Body of pancreas (tissue), 4 donors: Measurements from ENCODE around the gene PTDSS2.

Experiments used
- POLR2A ChIP-seq, 3 donors: fragments of 450-650 bp; IDR thresholded peaks; one replicate each; pipeline ENCODE4 v1.6.1; 2016; ENCODE audit warnings: antibody characterized with exemption in 3 of 3, mild to moderate bottlenecking in 2 of 3
- TF ChIP-seq, protein P1 (sequence below), 7 experiments: fragments of 450-650 bp in 4 of 7; fragments of 200-600 bp in 3 of 7; sonication (generic) in 3 of 7; IDR thresholded peaks; one replicate each; pipeline ENCODE4 v1.5.1; 2016 to 2019; ENCODE audit warnings: antibody characterized with exemption in 7 of 7

DNA sequence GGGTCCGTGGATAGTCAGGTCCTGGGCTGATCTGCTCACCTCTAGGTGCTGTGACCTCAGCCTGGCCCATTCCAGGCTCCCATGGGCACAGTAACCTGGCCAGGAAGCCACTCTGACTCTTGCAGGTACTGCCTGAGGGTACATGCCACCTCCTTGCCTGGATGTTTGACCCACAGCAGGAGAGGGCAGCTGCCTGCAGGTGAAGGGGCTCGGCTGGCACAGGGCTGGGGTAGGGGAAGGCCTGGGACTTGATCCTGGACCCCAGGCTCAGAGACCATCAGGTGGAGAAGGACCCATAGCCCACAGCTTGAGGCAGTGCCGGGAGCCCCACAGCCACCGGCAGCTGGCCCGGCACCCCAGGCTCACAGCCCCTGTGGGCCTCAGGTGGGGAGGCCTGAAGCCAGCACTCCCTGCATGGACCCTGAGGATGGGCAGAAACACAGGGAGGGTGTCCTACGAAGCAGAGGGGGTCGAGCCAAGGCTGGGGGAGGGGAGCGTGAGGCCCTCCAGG is 89.9 kb downstream of the PTDSS2 start:
- TF ChIP-seq, protein P1, sequence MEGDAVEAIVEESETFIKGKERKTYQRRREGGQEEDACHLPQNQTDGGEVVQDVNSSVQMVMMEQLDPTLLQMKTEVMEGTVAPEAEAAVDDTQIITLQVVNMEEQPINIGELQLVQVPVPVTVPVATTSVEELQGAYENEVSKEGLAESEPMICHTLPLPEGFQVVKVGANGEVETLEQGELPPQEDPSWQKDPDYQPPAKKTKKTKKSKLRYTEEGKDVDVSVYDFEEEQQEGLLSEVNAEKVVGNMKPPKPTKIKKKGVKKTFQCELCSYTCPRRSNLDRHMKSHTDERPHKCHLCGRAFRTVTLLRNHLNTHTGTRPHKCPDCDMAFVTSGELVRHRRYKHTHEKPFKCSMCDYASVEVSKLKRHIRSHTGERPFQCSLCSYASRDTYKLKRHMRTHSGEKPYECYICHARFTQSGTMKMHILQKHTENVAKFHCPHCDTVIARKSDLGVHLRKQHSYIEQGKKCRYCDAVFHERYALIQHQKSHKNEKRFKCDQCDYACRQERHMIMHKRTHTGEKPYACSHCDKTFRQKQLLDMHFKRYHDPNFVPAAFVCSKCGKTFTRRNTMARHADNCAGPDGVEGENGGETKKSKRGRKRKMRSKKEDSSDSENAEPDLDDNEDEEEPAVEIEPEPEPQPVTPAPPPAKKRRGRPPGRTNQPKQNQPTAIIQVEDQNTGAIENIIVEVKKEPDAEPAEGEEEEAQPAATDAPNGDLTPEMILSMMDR (IDR thresholded peaks at IDR 0.05) = no peak
- TF ChIP-seq POLR2A (IDR thresholded peaks at IDR 0.05) = no peak
